GM12878 (cell line): Measurements from ENCODE around the gene GAMT. TPM values are rescaled to one million over a fixed set of nuclear protein-coding genes. Genes with fewer than 3 reads are reported as not detected.

Experiments used
- ATF2 ChIP-seq: IDR thresholded peaks from 2 replicates; pipeline ENCODE4 v1.6.1; 2012; ENCODE audit warnings: low read length, inconsistent platforms
- BACH1 ChIP-seq: fragments of 450-650 bp; IDR thresholded peaks from 2 replicates; pipeline ENCODE4 v1.6.1; 2017; ENCODE audit warnings: mild to moderate bottlenecking, borderline replicate concordance
- BMI1 ChIP-seq: fragments of 450-650 bp; IDR thresholded peaks from 2 replicates; pipeline ENCODE4 v1.6.1; 2016; ENCODE audit warnings: mild to moderate bottlenecking, moderate library complexity, borderline replicate concordance
- CEBPZ ChIP-seq: fragments of 150-350 bp; IDR thresholded peaks from 2 replicates; pipeline ENCODE4 v1.6.1; 2016; ENCODE audit warnings: low read depth, low read length
- CREB1 ChIP-seq: IDR thresholded peaks from 2 replicates; pipeline ENCODE4 v1.6.1; 2012; ENCODE audit warnings: low read depth, mild to moderate bottlenecking, inconsistent platforms
- CREM ChIP-seq: IDR thresholded peaks from 2 replicates; pipeline ENCODE4 v1.6.1; 2014; ENCODE audit warnings: antibody characterized with exemption, low read depth
- EED ChIP-seq: sonication (generic); IDR thresholded peaks from 2 replicates; pipeline ENCODE4 v1.6.1; 2016; ENCODE audit warnings: antibody characterized with exemption, low read depth
- ETV6 ChIP-seq, 2 experiments: fragments of 450-650 bp in 1 of 2; IDR thresholded peaks in 1 of 2; conservative IDR thresholded peaks in 1 of 2; 2 replicates each; pipeline ENCODE4 v1.6.1; 2014; ENCODE audit warnings: antibody characterized with exemption in 1 of 2, borderline replicate concordance in 1 of 2, low read depth in 1 of 2, mild to moderate bottlenecking in 1 of 2, moderate library complexity in 1 of 2
- HDAC6 ChIP-seq: fragments of 200-600 bp; sonication (generic); IDR thresholded peaks from one replicate; pipeline ENCODE4 v1.8.0; 2017; ENCODE audit warnings: antibody characterized with exemption; ENCODE audit not compliant: unreplicated experiment
- IKZF1 ChIP-seq: fragments of 450-650 bp; conservative IDR thresholded peaks from 2 replicates; pipeline ENCODE4 v1.6.1; 2017; ENCODE audit warnings: antibody characterized with exemption, mild to moderate bottlenecking
- IRF5 ChIP-seq: fragments of 450-650 bp; IDR thresholded peaks from 2 replicates; pipeline ENCODE4 v1.6.1; 2017; ENCODE audit warnings: borderline replicate concordance
- LARP7 ChIP-seq: fragments of 450-650 bp; IDR thresholded peaks from 2 replicates; pipeline ENCODE4 v1.6.1; 2017; ENCODE audit warnings: mild to moderate bottlenecking
- NBN ChIP-seq: fragments of 450-650 bp; IDR thresholded peaks from 2 replicates; pipeline ENCODE4 v1.6.1; 2016
- NR2F1 ChIP-seq: fragments of 450-650 bp; conservative IDR thresholded peaks from 2 replicates; pipeline ENCODE4 v1.6.1; 2017; ENCODE audit warnings: mild to moderate bottlenecking
- POLR2AphosphoS2 ChIP-seq: IDR thresholded peaks from 2 replicates; pipeline ENCODE4 v1.6.1; 2011; ENCODE audit warnings: low read depth, mild to moderate bottlenecking, low read length, improper control_type of control experiment, moderate library complexity
- RELA ChIP-seq: fragments of 450-650 bp; IDR thresholded peaks from 2 replicates; pipeline ENCODE4 v1.8.0; 2014; ENCODE audit warnings: borderline replicate concordance; ENCODE audit not compliant: partially characterized antibody
- RUNX3 ChIP-seq: IDR thresholded peaks from 2 replicates; pipeline ENCODE4 v1.6.1; 2012; ENCODE audit warnings: low read length, inconsistent platforms
- SREBF2 ChIP-seq: IDR thresholded peaks from 2 replicates; pipeline ENCODE4 v1.6.1; 2012; ENCODE audit warnings: mild to moderate bottlenecking, low read length
- SRF ChIP-seq, 2 experiments: IDR thresholded peaks; 2 replicates each; pipeline ENCODE4 v1.6.1; 2011; ENCODE audit warnings: low read depth in 2 of 2, low read length in 2 of 2, mild to moderate bottlenecking in 1 of 2, moderate library complexity in 1 of 2
- YY1 ChIP-seq: IDR thresholded peaks from 2 replicates; pipeline ENCODE4 v1.6.1; 2011; ENCODE audit warnings: low read depth, mild to moderate bottlenecking, low read length
- ZBTB11 ChIP-seq: fragments of 450-650 bp; formaldehyde crosslinking; IDR thresholded peaks from 2 replicates; pipeline ENCODE4 v1.5.0; 2022; ENCODE audit warnings: mild to moderate bottlenecking, missing genetic modification characterization
- polyA plus RNA-seq, 11 experiments: library from polyadenylated mRNA; depleted of rRNA in 4 of 11; unstranded in 6 of 11; stranded (reverse) in 5 of 11; fragments of >200 nt; fragmentation: Nextera tagmentation in 4 of 11; fragmentation: Illumina TruSeq in 1 of 11; extraction: Ambion mirVana in 4 of 11; extraction: Trizol in 1 of 11; gene quantifications; 1 replicate in 1 of 11; 2 replicates in 10 of 11; pipeline versions ENCODE4 v1.2.1 to v1.2.3, GENCODE V29; 2011 to 2016; ENCODE audit warnings: inconsistent platforms in 2 of 11, missing spikeins in 2 of 11, low read depth in 1 of 11
- total RNA-seq, 4 experiments: library from RNA; depleted of rRNA in 3 of 4; stranded (reverse); fragments of >200 nt in 3 of 4; fragmentation: Illumina TruSeq in 1 of 4; extraction: Trizol in 1 of 4; gene quantifications; 2 replicates each; pipeline versions ENCODE4 v1.2.1 to v1.2.3, GENCODE V29; 2013 to 2021

The GAMT gene
- total and polyA plus RNA-seq, 10 of the 15 experiments (the other 5 are each of a cell fraction or from before 2014, with no cell fraction given) = 1.6 to 131 (median 38.8) TPM

GRCh38 chr19:1438035-1438932 lies 36.9 kb upstream of the GAMT start, which contains the start of gene RPS15 (continued):
- TF ChIP-seq CEBPZ (0 out of 2 replicates have a peak, but pooled peaks have one; percentile 30), POLR2AphosphoS2 (peak; percentile 98), BACH1 (peak; percentile 94), EED (no peak), RELA (peak; percentile 20), CREM (peak; percentile 88), BMI1 (no peak), CREB1 (peak; percentile 87), YY1 (peak; percentile 95), ZBTB11 (CRISPR knock-in tag) (peak; percentile 17; the same call in 1 of the 2 replicates), SRF (IDR thresholded peaks at IDR 0.05; ENCODE audit: low read depth in 2 of 2, low read length in 2 of 2) (peak in 1 of 2 experiments; percentile 52; a peak in 1 of 4 replicates), IKZF1 (peak; percentile 84), ETV6 (conservative IDR thresholded peaks at IDR 0.05 in 1 of 2, IDR thresholded peaks at IDR 0.05 in 1 of 2; ENCODE audit: borderline replicate concordance in 1 of 2, low read depth in 1 of 2) (no peak), IRF5 (peak; percentile 57), RUNX3 (peak; percentile 41; the same call in 1 of the 2 replicates), ATF2 (no peak), NBN (peak; percentile 94), NR2F1 (peak; percentile 31; the same call in 1 of the 2 replicates), HDAC6 (peak; percentile 58), SREBF2 (no peak), LARP7 (peak; percentile 99)
